NCI-H69 (cell line): ENCODE data around the gene TTLL11.
"Not testable (repeated sequence)": the region's sequence is repeated elsewhere in the genome, so short reads cannot be mapped to it uniquely, and the experiment has no call there.

Source experiments
- DNase-seq: peaks from one replicate; lab custom pipeline; 2025; lab: John Stamatoyannopoulos, UW

TTLL11 gene

DNA sequence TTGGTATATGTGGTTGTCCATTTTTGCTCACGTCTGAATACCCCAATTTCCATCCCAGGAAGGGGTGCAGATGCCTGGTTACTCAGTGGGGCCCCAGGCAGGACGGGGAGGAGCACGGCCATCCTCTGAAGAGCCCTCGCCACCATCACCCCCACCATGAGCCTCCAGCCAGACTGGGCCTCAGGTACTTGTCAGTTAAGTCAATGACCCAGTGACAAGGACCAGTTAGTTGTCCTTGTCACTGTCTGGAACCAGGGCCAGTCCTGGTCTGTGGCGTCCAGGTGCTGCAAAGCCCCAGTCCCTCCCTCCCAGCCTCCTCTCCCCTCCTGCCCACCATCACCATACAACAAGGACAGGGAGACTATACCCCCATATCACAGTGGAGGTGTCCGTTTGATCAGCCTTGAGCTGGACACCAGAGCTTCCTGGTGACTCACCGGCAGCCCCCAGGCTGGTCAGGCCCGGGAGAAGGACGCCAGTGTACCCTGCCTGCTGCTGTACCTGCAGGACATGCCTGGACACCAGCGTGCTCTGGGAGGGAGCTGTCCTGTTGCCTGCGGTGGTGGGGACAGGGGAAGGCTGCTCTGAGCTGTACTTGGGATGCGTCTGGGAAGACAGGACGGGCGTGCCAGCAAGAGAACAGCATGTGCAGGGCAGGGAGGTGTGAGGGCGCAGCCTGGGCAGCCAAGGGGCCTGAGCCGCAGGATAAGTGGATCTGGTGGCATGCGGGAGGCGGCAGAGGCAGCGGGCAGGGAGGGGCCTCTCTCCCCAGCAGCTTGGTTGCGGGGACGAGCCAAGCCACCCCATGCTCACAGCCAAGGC lies 32.6 kb upstream of the TTLL11 start:
- DNase-seq, result no peak

DNA sequence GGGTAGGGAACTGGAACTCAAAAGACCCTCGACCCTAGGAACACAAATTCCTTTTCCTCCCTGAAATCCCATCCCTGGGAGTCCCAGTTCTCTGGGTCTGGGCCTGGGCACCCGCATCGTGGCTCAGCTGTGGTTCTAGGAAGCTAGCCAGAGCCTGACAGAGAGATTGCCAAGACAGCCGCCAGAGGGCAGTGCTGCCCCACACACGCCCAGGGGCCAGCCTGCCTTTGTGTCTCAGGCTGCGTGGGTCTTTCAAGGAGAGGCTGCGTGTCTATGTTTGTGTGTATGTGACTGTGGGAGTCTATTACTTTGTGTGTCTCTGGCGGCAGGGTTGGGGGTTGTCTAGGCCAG lies 32.0 kb upstream of the TTLL11 start:
- DNase-seq, result peak; percentile 70

DNA sequence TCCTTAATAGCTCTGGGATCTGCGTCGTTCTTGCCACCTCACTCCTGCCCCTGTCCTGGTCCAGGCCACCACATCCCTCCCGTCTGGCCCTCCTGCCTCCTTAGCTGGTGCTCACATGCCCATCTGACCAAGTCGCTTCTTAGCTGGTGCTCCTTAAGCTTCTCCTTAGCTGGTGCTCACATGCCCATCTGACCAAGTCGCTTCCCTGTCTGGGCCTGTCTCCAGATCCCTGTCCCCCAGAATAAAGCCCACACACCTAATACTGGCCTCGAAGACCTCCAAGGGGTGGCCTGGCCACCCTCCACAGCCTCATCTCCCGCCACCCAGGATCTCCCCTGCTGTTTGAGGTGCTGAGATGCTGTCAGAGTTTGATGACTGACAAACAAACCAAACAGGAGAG lies 31.4 kb upstream of the TTLL11 start:
- no peak for DNase-seq

DNA sequence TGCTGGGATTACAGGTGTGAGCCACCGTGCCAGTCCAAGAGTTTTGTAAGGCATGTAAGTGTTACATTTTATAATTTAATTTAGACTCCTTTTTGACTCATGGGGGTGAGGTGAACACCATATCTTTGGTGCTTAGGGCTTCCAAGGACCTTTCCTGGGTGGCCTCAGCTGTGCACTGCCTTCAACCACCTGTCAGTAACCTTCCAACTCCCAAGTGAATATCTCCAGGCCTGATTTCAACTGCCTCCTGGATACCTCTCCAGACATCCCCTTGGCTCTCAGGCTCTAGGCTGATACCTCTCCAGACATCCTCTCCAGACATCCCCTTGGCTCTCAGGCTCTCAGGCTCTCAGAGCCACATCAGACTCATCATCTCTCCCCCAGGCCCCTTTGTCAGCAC lies 30.9 kb upstream of the TTLL11 start:
- no peak for DNase-seq

DNA sequence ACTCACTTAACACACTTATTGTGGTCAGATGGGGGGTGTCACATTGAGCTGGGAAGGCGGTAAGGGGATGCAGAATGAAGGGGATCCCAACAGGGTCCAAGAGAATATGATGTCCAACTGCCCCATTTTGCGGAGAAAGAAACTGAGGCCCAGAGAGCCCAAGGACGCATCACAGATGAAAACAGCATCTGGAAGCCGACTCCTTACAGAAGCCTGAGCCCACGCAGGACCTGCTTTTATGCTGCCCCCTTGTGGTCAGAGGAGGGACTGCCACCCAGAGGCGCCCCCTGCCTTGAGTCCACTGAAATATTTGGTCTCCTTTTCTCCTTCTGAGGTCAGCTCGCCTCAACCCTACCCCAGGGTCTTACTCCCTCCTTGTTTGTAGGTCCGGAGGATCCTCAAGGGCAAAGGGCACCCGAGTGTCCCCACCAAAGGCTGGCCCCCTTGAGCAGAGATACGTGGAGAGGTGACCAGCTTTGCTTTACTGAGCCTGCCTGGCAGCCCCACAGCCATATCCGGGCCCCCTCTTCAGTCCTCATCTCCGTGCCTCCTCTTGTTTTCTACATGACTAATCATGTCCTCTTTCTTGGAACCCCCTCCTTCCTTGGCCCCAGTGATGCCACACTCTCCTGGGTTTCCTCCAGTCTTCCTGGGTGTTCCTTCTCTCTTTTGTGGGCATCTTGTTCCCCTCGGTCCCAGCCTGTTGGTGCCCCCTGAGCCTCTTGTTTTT lies 30.0 kb upstream of the TTLL11 start:
- peak; percentile 74 for DNase-seq

DNA sequence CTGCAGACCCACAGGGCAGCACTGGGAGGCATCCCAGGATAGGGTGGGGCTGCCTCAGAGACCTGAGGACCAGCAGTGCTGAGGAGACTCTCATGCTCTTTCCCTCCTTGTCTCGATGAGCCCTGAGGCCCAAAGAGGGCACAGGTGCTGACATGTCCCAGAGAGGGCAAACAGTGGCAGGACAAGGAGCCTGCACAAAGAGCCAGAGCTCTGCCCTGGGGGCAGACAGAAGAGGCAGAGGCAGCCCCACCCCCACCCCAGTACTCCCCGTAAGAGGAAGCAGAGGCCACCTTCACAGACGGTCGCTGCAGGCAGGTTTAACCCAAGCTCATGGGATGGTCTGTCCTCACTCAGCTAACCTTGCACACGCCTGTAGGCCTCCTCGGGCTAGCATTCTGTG lies 29.4 kb upstream of the TTLL11 start:
- no peak for DNase-seq

DNA sequence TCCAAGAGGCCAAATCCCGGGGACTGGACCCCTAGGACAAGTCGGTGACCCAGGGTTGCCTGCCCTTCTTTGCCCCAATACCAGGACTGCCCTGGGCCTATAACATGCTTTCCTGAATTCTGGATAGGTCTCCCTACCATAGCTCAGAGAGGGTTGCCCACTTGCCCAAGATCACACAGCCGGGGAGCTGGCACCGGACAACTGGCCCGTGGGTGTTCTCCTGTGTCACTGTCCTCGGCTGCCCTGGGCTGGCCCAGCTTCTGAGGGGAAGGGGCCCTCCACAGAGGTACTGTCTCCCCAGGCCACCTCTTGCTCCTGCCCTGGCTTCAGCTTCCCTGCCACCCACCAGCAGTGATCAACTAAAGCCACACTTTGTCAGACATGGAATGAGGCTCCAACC lies 28.8 kb upstream of the TTLL11 start:
- no peak for DNase-seq

DNA sequence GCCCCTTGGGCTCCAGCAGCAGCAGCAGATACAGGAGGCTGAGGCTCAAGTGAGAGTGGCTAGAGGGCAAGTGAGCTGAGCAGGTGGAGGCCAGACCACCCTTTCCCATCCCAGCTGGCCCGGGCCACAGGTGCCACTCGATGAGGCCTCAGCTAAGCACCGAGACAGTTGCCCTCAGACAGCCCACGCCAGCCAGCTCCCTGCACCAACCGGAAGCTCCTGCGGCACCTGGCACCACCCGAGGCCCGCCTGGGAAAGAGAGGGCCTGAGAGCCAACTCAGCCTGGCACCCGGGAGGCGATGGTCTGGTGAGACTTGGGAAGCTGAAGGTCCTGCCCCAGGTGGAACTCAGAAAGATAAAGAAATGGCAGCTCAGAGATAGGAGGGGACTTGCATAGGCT lies 28.3 kb upstream of the TTLL11 start:
- no peak for DNase-seq

DNA sequence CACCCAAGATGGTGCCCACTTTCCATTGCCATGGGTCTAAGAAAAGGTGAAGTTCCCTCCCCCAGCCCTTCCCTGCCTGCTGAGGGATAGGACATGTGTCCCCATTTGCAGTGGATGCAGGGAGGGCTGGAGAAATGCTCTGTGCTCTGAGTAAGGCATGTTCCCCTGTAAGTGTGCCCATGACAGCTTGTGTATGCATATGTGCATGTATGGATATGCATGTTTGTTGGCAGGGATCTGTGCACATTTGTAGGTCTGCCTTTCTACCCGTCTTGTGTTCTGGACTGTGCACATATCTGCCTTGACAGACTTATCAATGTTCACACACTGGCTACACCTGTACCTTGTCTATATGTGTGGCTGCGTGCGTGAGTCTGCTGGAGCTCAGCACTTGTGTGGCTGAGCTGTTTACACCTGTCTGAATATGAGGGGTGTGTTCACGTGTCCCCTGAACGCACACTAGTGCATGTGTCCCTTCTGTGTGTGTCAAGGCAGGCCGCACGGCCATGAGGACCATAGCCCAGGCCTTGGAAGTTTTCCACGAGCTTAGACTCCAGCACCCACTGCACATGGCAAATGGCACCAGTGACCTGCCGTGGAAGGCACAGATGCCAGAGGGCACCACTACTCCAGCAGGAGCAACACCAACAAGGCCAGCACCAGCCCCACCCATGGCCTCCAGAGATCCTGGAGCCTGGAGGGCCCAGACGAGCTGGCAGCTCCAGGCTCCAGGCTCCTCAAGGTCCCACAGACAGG lies 27.4 kb upstream of the TTLL11 start:
- DNase-seq, result no peak

DNA sequence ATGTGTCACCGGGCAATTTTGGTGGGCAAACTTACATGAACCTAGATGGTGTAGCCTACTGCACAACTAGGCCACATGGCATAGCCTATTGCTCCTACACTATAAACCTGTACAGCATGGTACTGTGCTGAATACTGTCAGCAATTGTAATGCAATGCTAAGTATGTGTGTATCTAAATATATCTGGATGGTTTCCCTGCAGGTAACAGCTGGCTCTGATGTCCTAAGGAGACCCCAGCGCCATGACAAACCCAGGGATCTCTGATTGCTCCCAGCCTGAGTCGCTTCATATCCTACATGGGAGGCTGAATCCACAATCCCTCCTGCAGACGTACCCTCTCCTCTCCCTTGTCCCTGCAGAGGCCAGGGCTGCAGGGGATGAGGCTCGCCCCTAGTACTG lies 26.6 kb upstream of the TTLL11 start:
- no peak for DNase-seq

DNA sequence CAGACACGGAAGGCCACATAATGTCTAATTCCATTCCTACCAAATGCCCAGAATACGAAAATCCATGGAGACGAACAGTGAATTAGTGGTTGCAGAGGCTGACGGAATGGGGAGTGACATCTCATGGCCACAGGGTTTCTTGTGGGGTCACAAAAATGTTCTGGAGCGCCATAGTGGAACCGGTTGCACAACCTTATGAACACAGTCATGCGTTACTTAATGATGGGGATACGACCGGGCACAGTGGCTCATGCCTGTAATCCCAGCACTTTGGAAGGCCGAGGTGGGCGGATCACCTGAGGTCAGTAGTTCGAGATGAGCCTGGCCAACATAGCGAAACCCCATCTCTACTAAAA lies 26.0 kb upstream of the TTLL11 start:
- no peak for DNase-seq

DNA sequence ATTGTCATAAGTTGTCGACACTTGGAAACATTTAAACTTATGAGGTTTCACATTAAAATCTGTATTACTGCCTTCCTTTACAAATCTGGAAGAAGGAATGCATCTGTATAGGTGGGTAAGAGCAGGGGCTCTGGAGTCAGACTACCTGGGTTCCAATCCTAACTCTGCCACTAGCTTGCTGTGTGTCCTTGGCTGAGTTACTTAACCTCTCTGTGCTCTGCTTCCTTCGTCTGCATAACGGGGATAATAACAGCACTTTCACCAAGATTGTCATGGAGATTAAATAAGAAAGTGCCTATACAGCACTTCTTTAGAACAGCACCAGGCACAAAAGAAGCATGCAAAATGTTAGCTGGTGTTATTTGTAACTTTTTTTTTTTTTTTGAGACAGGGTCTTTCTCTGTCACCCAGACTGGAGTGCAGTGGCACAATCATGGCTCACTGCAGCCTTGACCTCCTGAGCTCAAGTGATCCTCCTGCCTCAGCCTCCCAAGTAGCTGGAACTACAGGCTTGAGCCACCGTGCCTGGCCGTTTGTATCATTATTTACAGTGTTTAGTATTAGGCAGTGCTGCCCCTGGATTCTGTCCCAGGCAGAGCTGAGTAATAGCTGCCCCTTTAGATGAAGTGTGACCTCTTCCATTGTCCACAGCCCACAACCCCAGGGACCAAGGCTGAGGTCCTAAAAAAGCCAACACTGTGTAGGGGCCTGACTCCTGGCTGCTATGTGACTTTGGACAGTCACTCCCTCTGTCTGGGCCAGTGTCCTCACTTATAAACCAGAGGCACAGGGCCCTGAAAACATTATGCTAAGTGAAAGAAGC lies 25.4 kb upstream of the TTLL11 start:
- no peak for DNase-seq

DNA sequence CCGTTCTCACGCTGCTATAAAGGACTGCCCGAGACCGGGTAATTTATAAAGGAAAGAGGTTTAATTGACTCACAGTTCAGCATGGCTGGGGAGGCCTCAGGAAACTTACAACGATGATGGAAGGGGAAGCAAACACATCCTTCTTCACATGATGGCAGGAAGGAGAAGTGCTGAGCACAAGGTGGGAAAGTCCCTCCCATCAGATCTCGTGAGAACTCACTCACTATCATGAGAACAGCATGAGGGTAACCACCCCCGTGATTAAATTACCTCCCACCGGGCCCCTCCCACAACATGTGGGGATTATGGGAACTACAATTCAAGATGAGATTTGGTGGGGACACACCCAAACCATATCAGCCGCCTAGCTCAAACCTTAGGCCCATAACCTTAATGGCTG lies 24.1 kb upstream of the TTLL11 start:
- not testable (repeated sequence) for DNase-seq

DNA sequence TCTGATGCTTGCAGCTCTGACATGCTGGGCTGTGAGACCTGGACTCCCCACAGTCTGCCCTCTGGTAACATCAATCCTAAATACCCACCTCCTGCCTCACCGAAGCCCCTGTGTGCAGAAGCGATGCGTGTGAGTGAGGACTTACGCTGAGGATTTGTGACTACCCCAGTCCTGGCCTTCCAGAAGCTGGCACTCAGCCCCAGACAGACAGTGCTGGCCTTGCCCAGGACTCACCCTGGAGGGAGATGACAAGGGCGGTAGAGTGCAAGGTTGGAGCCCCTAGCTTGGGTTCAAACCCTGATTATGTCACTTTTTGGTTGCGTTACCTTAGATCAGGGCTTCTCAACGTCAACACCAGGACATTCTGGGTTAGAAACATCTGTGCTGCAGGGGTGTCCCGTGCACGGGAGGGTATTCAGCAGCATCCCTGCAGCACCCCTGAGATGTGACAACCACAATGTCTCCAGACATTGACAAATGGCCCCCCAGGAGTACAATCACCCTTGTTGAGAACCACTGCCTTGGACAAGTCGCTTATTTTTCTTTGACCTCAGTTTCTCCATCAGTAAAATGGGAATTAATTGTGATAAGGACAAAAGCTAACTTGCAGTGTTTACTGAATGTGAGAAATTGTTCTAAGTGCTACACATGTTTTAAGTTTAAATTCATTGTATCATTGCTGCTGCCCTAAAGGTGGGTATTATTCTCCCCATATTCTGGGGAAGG lies 23.5 kb upstream of the TTLL11 start:
- DNase-seq, result no peak

DNA sequence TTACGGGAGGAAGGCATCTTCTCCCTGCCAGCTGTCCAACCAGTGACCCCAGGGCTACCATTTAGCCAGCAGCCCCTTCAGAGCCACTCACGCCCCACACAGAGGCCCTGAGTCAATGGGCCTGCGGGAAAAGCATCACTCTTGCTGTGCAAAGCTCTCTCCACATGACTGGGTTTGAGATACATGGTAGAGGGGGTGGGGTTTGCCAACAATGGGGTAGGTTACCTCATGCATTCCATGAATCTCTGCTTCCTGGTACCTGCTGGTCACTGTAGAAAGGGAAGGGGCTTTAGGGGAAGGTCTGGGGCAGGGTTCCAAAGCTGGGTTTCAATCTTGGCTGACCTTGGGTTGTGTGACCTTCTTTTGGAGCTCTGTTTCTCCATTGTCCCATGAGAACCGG lies 22.9 kb upstream of the TTLL11 start:
- peak; percentile 25 for DNase-seq

DNA sequence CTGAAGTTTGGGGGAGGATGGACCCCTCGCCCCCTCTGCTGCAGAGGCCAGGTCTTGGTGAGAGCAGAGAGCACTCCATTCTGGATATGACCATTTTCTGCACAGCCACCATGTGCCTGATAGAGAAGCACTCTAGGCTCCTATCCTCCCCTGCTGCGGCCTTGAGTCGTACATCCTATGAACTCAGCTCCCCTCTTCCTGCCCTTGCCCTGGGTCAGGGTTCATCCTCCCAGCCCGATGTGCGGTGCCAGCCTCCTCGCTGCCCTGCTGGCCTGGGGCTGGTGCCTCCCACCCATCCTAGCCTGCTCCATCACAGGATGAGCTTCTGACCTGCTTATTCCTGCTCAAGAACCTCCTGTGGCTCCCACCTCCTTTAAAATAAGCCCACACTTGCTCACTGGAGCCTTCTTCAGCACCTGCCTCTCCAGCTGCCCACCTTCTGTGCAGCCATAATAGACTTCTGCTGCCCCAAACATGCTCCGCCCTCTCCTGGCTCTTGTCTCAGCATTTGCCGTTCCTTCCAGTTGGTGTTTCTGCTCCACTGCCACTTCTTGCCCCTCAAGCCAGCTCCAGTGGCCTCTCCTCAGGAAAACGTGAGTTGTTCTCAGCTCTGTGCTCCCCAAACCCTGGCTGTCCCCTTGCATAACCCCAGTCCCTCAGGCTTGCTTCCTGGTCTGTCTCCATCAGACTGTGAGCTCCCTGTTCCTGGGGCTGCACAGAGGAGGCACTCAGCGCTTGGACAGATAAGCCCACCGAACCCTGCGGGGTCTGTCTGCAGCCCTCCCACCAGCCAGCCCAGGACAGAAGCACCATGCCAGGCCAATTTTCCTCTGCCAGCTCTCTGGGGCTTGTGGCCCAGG lies 22.3 kb upstream of the TTLL11 start:
- DNase-seq, result peak; percentile 39

DNA sequence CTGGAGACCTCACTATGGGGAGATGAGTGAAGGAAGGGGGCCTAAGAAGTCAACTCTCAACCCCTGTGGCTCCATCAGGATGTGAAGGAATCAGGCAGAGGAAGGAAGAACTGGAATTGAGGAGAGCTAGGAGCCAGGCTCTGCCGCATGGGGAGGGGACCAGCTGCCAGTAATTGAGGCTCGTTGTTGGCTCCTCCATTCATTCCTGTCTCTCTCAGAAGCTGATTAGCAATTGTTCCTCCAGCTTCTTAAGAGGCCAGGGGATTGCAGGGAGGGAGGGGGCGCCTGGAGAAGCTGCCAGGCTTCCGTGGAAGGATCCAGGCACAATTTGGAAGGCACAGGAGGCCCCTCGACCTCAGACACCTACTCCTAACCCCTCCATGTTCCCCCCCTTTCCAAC lies 20.5 kb upstream of the TTLL11 start:
- no peak for DNase-seq

DNA sequence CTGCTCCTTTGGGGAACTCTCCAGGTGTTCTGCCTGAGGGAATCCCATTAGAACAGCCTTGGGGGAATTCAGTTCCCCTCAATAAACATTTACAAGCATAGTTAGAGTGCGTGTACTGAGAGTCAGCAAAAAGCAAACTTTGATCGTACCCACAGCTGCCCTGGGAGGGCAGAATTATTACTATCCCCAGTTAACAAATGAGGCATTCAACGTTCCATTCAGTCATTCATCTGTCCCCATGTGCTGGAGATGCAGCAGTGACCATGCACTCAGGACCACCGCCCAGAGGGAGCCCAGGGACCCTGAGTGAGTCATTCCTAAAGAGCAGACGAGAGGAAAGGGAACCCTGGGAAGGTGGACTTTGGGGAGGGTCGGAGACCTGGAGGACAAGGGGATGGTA lies 19.1 kb upstream of the TTLL11 start:
- no peak for DNase-seq

DNA sequence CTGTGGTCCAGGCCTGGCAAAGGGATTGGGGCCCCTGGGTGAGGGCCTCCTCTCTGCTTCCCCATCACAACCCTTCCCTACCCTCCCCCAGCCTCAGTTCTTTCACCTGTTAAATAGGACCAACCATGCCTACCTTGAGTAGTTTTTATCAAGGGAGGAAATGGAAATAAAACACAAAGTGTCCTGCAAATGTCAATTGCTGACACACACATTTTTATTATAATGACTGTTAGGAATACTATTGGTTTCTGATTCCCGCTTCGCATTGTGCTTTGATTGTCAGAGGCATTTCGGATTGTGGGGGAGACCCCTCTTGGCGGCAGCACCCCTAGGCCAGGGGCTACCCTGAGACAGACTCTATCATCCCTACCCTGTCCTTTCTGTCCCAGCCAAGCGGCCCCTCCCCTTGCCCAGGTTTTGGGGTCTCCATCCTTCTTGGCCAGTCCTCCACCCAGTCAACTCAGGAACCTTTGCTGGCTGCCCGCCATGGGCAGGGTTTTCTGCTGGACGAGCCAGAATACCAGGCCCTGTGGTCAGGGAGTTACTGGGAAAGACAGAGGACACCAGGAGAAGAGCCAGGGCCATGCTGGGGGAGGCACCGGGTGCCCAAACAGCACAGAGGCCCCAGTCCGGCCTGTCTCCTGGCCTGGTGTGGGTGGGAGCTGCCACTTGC lies 18.4 kb upstream of the TTLL11 start:
- no peak for DNase-seq
